Measurements from ENCODE around the gene SSBP3. TPM values are rescaled to one million over a fixed set of nuclear protein-coding genes. Genes with fewer than 3 reads are reported as not detected.

Gene SSBP3
- total RNA-seq, 1 donor, result 14.5 TPM

- Histone ChIP-seq H3K79me2 (ENCODE audit: insufficient read depth, low read length) (no peaks in the 10 kb centered on the region), H3K9me3 (ENCODE audit: low read depth, low read length) (no peaks in the 10 kb centered on the region), H3K36me3 (ENCODE audit: insufficient read depth, low read length) (peaks cover 9% of the 10 kb centered on the region), H4K20me1 (ENCODE audit: insufficient read depth, low read length) (no peaks in the 10 kb centered on the region), H2AFZ (ENCODE audit: low read length) (no peak overlapping the region), H3K4me1 (ENCODE audit: insufficient read depth, low read length) (peaks cover 3% of the 10 kb centered on the region), H3K27me3 (ENCODE audit: insufficient read depth, low read length) (no peaks in the 10 kb centered on the region), H3K4me3 (ENCODE audit: insufficient read depth, low read length) (no peak overlapping the region), H3K4me2 (ENCODE audit: insufficient read depth, low read length) (no peak overlapping the region), H3K27ac (ENCODE audit: low read depth, low read length) (no peak overlapping the region)
- no peak for TF ChIP-seq CTCF (IDR thresholded peaks at IDR 0.05; ENCODE audit: extremely low read depth, low read depth, low read length)
- no peak for DNase-seq (ENCODE audit: insufficient read length, low spot score, missing footprints)
Measured at GRCh38 chr1:54244655-54245054, 161.5 kb downstream of the SSBP3 start.

- Histone ChIP-seq H3K27ac (ENCODE audit: low read depth, low read length) (no peak overlapping the region), H3K36me3 (ENCODE audit: insufficient read depth, low read length) (peaks cover 17% of the 10 kb centered on the region), H3K79me2 (ENCODE audit: insufficient read depth, low read length) (no peaks in the 10 kb centered on the region), H3K9me3 (ENCODE audit: low read depth, low read length) (no peaks in the 10 kb centered on the region), H3K4me1 (ENCODE audit: insufficient read depth, low read length) (peaks cover 3% of the 10 kb centered on the region), H3K27me3 (ENCODE audit: insufficient read depth, low read length) (no peaks in the 10 kb centered on the region), H2AFZ (ENCODE audit: low read length) (no peak overlapping the region), H4K20me1 (ENCODE audit: insufficient read depth, low read length) (no peaks in the 10 kb centered on the region), H3K4me3 (ENCODE audit: insufficient read depth, low read length) (no peak overlapping the region), H3K4me2 (ENCODE audit: insufficient read depth, low read length) (no peak overlapping the region)
- no peak for TF ChIP-seq CTCF (IDR thresholded peaks at IDR 0.05; ENCODE audit: extremely low read depth, low read depth, low read length)
- no peak for DNase-seq (ENCODE audit: insufficient read length, low spot score, missing footprints)
Measured at GRCh38 chr1:54243022-54243421, 163.2 kb downstream of the SSBP3 start.

- H3K4me2 ChIP-seq (ENCODE audit: insufficient read depth, low read length), result no peak overlapping the region
- H3K4me1 ChIP-seq (ENCODE audit: insufficient read depth, low read length), result peaks cover 3% of the 10 kb centered on the region
- H3K4me3 ChIP-seq (ENCODE audit: insufficient read depth, low read length), result no peak overlapping the region
- H3K27ac ChIP-seq (ENCODE audit: low read depth, low read length), result no peak overlapping the region
- H3K79me2 ChIP-seq (ENCODE audit: insufficient read depth, low read length), result no peaks in the 10 kb centered on the region
- peak; percentile 35 for DNase-seq (ENCODE audit: insufficient read length, low spot score, missing footprints)
- H2AFZ ChIP-seq (ENCODE audit: low read length), result no peak overlapping the region
- H3K9me3 ChIP-seq (ENCODE audit: low read depth, low read length), result no peaks in the 10 kb centered on the region
- peaks cover 33% of the 10 kb centered on the region for H3K36me3 ChIP-seq (ENCODE audit: insufficient read depth, low read length)
- TF ChIP-seq CTCF (IDR thresholded peaks at IDR 0.05; ENCODE audit: extremely low read depth, low read depth, low read length), result no peak
- H4K20me1 ChIP-seq (ENCODE audit: insufficient read depth, low read length), result no peaks in the 10 kb centered on the region
- H3K27me3 ChIP-seq (ENCODE audit: insufficient read depth, low read length), result no peaks in the 10 kb centered on the region
Measured at GRCh38 chr1:54241364-54241763, 164.8 kb downstream of the SSBP3 start.

- Histone ChIP-seq H2AFZ (ENCODE audit: low read length) (no peak overlapping the region), H3K4me1 (ENCODE audit: insufficient read depth, low read length) (peaks cover 3% of the 10 kb centered on the region), H3K27me3 (ENCODE audit: insufficient read depth, low read length) (no peaks in the 10 kb centered on the region), H3K4me3 (ENCODE audit: insufficient read depth, low read length) (no peak overlapping the region), H3K36me3 (ENCODE audit: insufficient read depth, low read length) (peaks cover 36% of the 10 kb centered on the region), H3K4me2 (ENCODE audit: insufficient read depth, low read length) (no peak overlapping the region), H3K9me3 (ENCODE audit: low read depth, low read length) (no peaks in the 10 kb centered on the region), H4K20me1 (ENCODE audit: insufficient read depth, low read length) (no peaks in the 10 kb centered on the region), H3K79me2 (ENCODE audit: insufficient read depth, low read length) (no peaks in the 10 kb centered on the region), H3K27ac (ENCODE audit: low read depth, low read length) (no peak overlapping the region)
- DNase-seq (ENCODE audit: insufficient read length, low spot score, missing footprints), result peak; percentile 39
- no peak for TF ChIP-seq CTCF (IDR thresholded peaks at IDR 0.05; ENCODE audit: extremely low read depth, low read depth, low read length)
Measured at GRCh38 chr1:54240741-54241335, 165.4 kb downstream of the SSBP3 start.

All from osteoblast (primary cell).